ENCODE data around the gene IRF4.

- no peak; the same call in 1 of the 2 replicates for TF ChIP-seq POLR2A (IDR thresholded peaks at IDR 0.05; ENCODE audit: low read depth, low read length)
- peak; percentile 51 for TF ChIP-seq POLR2AphosphoS5 (IDR thresholded peaks at IDR 0.05; ENCODE audit: low read depth, low read length)
Measured at GRCh38 chr6:389622-390021, 1.9 kb upstream of the IRF4 start.
